HCT116 (cell line): ENCODE data around the gene NCKAP5. TPM values are rescaled to one million over a fixed set of nuclear protein-coding genes. Genes with fewer than 3 reads are reported as not detected.

Experiments used
- ATAC-seq: fragments of 200-7000 bp; cut with Tn5 transposase; 2 replicates; pipeline ENCODE4 v1.9.1; 2020; ENCODE audit warnings: mild to moderate bottlenecking, moderate library complexity
- BruUV-seq: library from RNA; stranded (reverse); fragments of 400-500 nt; replicated peaks from 2 replicates; lab custom pipeline; 2021; lab: Mats Ljungman, UMichigan
- CTCF ChIA-PET: fragments of 300-600 bp; sonication (Branson Sonifier 250); formaldehyde crosslinking; loops from one replicate; lab custom pipeline; 2021; ENCODE audit warnings: antibody characterized with exemption; lab: Charles Lee
- POLR2A ChIA-PET: fragments of 300-600, 350-600 bp; sonication (Branson Sonifier 250); formaldehyde crosslinking; loops from one replicate; lab custom pipeline; 2021; ENCODE audit warnings: antibody characterized with exemption; lab: Charles Lee
- RAD21 ChIA-PET, 2 experiments: fragments of 300-600 bp; sonication (Branson Sonifier 250); formaldehyde crosslinking; loops; one replicate each; lab custom pipeline; 2023; ENCODE audit warnings: low total read pairs in 2 of 2; ENCODE audit not compliant: uncharacterized antibody in 2 of 2, unreplicated experiment in 2 of 2, low non-redundant PET in 1 of 2; lab: Charles Lee
- DNase-seq: peaks from one replicate; pipeline ENCODE4 v3.0.0-alpha.2; 2010; ENCODE audit warnings: low read depth, low spot score
- H2AFZ ChIP-seq: fragments of 200-600 bp; shearing (Covaris generic), sonication (generic); 2 replicates; pipeline ENCODE4 v1.6.1; 2017; ENCODE audit warnings: low read depth, mixed run types, mixed read lengths, antibody characterized with exemption, low read length; ENCODE audit not compliant: poor library complexity, severe bottlenecking
- H3K27ac ChIP-seq: 2 replicates; pipeline ENCODE4 v1.5.1; 2012; ENCODE audit warnings: low read depth, low read length
- H3K27me3 ChIP-seq: fragments of 200-600 bp; sonication (generic); 2 replicates; pipeline ENCODE4 v1.6.1; 2016; ENCODE audit warnings: mixed run types, low read length, mixed read lengths; ENCODE audit not compliant: insufficient read depth
- H3K36me3 ChIP-seq, 2 experiments: fragments of 200-500 bp in 1 of 2; fragments of 200-600 bp in 1 of 2; sonication (Bioruptor generic) in 1 of 2; sonication (generic) in 1 of 2; 2 replicates each; pipeline versions ENCODE4 v1.5.1 to v1.6.1; 2014 to 2016; ENCODE audit warnings: low read length in 2 of 2, inconsistent platforms in 1 of 2, mixed read lengths in 1 of 2, mixed run types in 1 of 2; ENCODE audit not compliant: insufficient read depth in 2 of 2, control insufficient read depth in 1 of 2
- H3K4me1 ChIP-seq, 2 experiments: fragments of 200-600 bp in 1 of 2; sonication (generic) in 1 of 2; 2 replicates each; pipeline versions ENCODE4 v1.5.1 to v1.6.1; 2012 to 2017; ENCODE audit warnings: low read length in 2 of 2, inconsistent platforms in 1 of 2, mild to moderate bottlenecking in 1 of 2, mixed read lengths in 1 of 2, mixed run types in 1 of 2, moderate library complexity in 1 of 2; ENCODE audit not compliant: insufficient read depth in 2 of 2, control insufficient read depth in 1 of 2
- H3K4me2 ChIP-seq: fragments of 200-600 bp; sonication (generic); 2 replicates; pipeline ENCODE4 v1.6.1; 2017; ENCODE audit warnings: mixed run types, low read length, mixed read lengths
- H3K4me3 ChIP-seq, 2 experiments: fragments of 200-600 bp in 1 of 2; sonication (generic) in 1 of 2; replicated peaks in 1 of 2; 2 replicates each; pipeline ENCODE4 v1.5.1; 2011 to 2016; ENCODE audit warnings: low read length in 2 of 2, control low read depth in 1 of 2, low read depth in 1 of 2, mild to moderate bottlenecking in 1 of 2, mixed read lengths in 1 of 2, mixed run types in 1 of 2
- H3K79me2 ChIP-seq: fragments of 200-600 bp; sonication (generic); 2 replicates; pipeline ENCODE4 v1.6.1; 2017; ENCODE audit warnings: mild to moderate bottlenecking, mixed run types, low read length, moderate library complexity, mixed read lengths; ENCODE audit not compliant: insufficient read depth
- H3K9ac ChIP-seq: fragments of 200-600 bp; sonication (generic); 2 replicates; pipeline ENCODE4 v1.6.1; 2016; ENCODE audit warnings: low read length, mixed read lengths
- H3K9me2 ChIP-seq: fragments of 200-600 bp; sonication (generic), shearing (Covaris generic); 2 replicates; pipeline ENCODE4 v1.6.1; 2017; ENCODE audit warnings: mixed run types, mild to moderate bottlenecking, moderate library complexity; ENCODE audit not compliant: insufficient read depth
- H3K9me3 ChIP-seq, 2 experiments: fragments of 200-500 bp in 1 of 2; fragments of 200-600 bp in 1 of 2; sonication (Bioruptor generic) in 1 of 2; sonication (generic) in 1 of 2; 2 replicates each; pipeline ENCODE4 v1.6.1; 2014 to 2017; ENCODE audit warnings: low read length in 2 of 2, mixed read lengths in 2 of 2, inconsistent platforms in 1 of 2, low read depth in 1 of 2, mild to moderate bottlenecking in 1 of 2, mixed run types in 1 of 2, moderate library complexity in 1 of 2; ENCODE audit not compliant: control insufficient read depth in 1 of 2, insufficient read depth in 1 of 2
- H4K20me1 ChIP-seq: fragments of 200-600 bp; sonication (generic), shearing (Covaris generic); 2 replicates; pipeline ENCODE4 v1.6.1; 2017; ENCODE audit warnings: mixed run types, mild to moderate bottlenecking, moderate library complexity; ENCODE audit not compliant: insufficient read depth
- CBX3 ChIP-seq: IDR thresholded peaks from 2 replicates; pipeline ENCODE4 v1.6.1; 2012; ENCODE audit warnings: low read depth
- CEBPB ChIP-seq: IDR thresholded peaks from 2 replicates; pipeline ENCODE4 v1.6.1; 2012; ENCODE audit warnings: low read depth
- CTCF ChIP-seq, 3 experiments: fragments of 200-600 bp in 1 of 3; sonication (generic) in 1 of 3; IDR thresholded peaks in 2 of 3; conservative IDR thresholded peaks in 1 of 3; 2 replicates each; pipeline ENCODE4 v1.5.1; 2012 to 2017; ENCODE audit warnings: low read depth in 2 of 3, low read length in 2 of 3, antibody characterized with exemption in 1 of 3, borderline replicate concordance in 1 of 3, control low read depth in 1 of 3, mild to moderate bottlenecking in 1 of 3, mixed read lengths in 1 of 3, mixed run types in 1 of 3, moderate library complexity in 1 of 3; ENCODE audit not compliant: insufficient read depth in 1 of 3
- EGR1 ChIP-seq: IDR thresholded peaks from 2 replicates; pipeline ENCODE4 v1.6.1; 2012; ENCODE audit warnings: low read depth
- ELF1 ChIP-seq: IDR thresholded peaks from 2 replicates; pipeline ENCODE4 v1.6.1; 2012; ENCODE audit warnings: low read depth, borderline replicate concordance
- FOSL1 ChIP-seq: IDR thresholded peaks from 2 replicates; pipeline ENCODE4 v1.6.1; 2012; ENCODE audit warnings: low read depth
- POLR2A ChIP-seq: IDR thresholded peaks from 2 replicates; pipeline ENCODE4 v1.7.0; 2011; ENCODE audit warnings: borderline replicate concordance; ENCODE audit not compliant: insufficient read depth, insufficient read length; ENCODE audit errors: extremely low read depth
- POLR2AphosphoS5 ChIP-seq: IDR thresholded peaks from 2 replicates; pipeline ENCODE4 v1.6.1; 2011; ENCODE audit warnings: mild to moderate bottlenecking, low read depth, low read length, moderate library complexity
- REST ChIP-seq: IDR thresholded peaks from 2 replicates; pipeline ENCODE4 v1.6.1; 2012; ENCODE audit warnings: low read depth
- SIN3A ChIP-seq: IDR thresholded peaks from 2 replicates; pipeline ENCODE4 v1.6.1; 2012; ENCODE audit warnings: low read depth
- SP1 ChIP-seq: IDR thresholded peaks from 2 replicates; pipeline ENCODE4 v1.6.1; 2012; ENCODE audit warnings: low read depth
- SRF ChIP-seq: IDR thresholded peaks from 2 replicates; pipeline ENCODE4 v1.6.1; 2012; ENCODE audit warnings: low read depth
- intact Hi-C: fragments of 100-400 bp; cut with micrococcal nuclease; formaldehyde crosslinking; loops from 2 replicates; pipeline ENCODE4 v1.10.0; 2022
- total RNA-seq: library from RNA; stranded (reverse); gene quantifications from one replicate; pipeline ENCODE4 v1.2.1, GENCODE V29; 2021; ENCODE audit not compliant: unreplicated experiment

Gene NCKAP5
- total RNA-seq, 1 experiment from 2014 or later: 0.30 TPM

GRCh38 chr2:133380991-133381390 lies 187.3 kb downstream of the NCKAP5 start:
- Histone ChIP-seq H3K4me1 (no peaks in the 10 kb centered on the region), H3K79me2 (no peaks in the 10 kb centered on the region), H2AFZ (no peak overlapping the region), H3K27ac (no peak overlapping the region), H3K4me2 (no peak overlapping the region), H3K9me3 (no peaks in the 10 kb centered on the region), H3K36me3 (no peaks in the 10 kb centered on the region), H4K20me1 (no peaks in the 10 kb centered on the region), H3K9me2 (no peaks in the 10 kb centered on the region), H3K9ac (no peak overlapping the region), H3K4me3 (no peak overlapping the region), H3K27me3 (no peaks in the 10 kb centered on the region)
- ATAC-seq (no peak), DNase-seq (no peak)
- intact Hi-C loops: no loop called here
- no TSS peak for BruUV-seq
- RAD21 ChIA-PET: no interaction called here
- CTCF ChIA-PET: interaction anchor here (1.7 kb wide), 1 partner anchor 399 kb away, joined by 4 read pairs; no protein-coding TSS in a partner anchor
- no peak for TF ChIP-seq SIN3A
- TF ChIP-seq POLR2A: no peak
- no peak for TF ChIP-seq ELF1
- TF ChIP-seq CEBPB: no peak
- POLR2A ChIA-PET: no interaction called here

GRCh38 chr2:133378928-133379549 lies 189.2 kb downstream of the NCKAP5 start:
- RAD21 ChIA-PET: no interaction called here
- no peak overlapping the region for H3K4me2 ChIP-seq
- no peaks in the 10 kb centered on the region for H4K20me1 ChIP-seq
- CTCF ChIA-PET: no interaction called here
- no peaks in the 10 kb centered on the region for H3K9me2 ChIP-seq
- no peak overlapping the region for H3K4me3 ChIP-seq
- no peaks in the 10 kb centered on the region for H3K27me3 ChIP-seq
- H3K9ac ChIP-seq: no peak overlapping the region
- no TSS peak for BruUV-seq
- H2AFZ ChIP-seq: no peak overlapping the region
- intact Hi-C loops: no loop called here
- no peaks in the 10 kb centered on the region for H3K36me3 ChIP-seq
- DNase-seq: no peak
- POLR2A ChIA-PET: no interaction called here
- H3K79me2 ChIP-seq: no peaks in the 10 kb centered on the region
- TF ChIP-seq ELF1 (no peak), CBX3 (no peak), SRF (no peak), FOSL1 (no peak), REST (no peak), EGR1 (no peak), CTCF (IDR thresholded peaks at IDR 0.05 in 2 of 3, conservative IDR thresholded peaks at IDR 0.05 in 1 of 3; ENCODE audit: borderline replicate concordance in 1 of 3, insufficient read depth in 1 of 3, low read depth in 2 of 3, low read length in 2 of 3) (no peak), SP1 (no peak), POLR2AphosphoS5 (no peak)
- H3K4me1 ChIP-seq: no peaks in the 10 kb centered on the region
- no peak overlapping the region for H3K27ac ChIP-seq
- ATAC-seq: no peak
- no peaks in the 10 kb centered on the region for H3K9me3 ChIP-seq
